LoVo (cell line): ENCODE measurements around the gene ADAM19.

Experiments used
- DNase-seq: peaks from one replicate; pipeline ENCODE4 v3.0.0-alpha.2; 2016; ENCODE audit warnings: low spot score

Gene ADAM19, protein sequence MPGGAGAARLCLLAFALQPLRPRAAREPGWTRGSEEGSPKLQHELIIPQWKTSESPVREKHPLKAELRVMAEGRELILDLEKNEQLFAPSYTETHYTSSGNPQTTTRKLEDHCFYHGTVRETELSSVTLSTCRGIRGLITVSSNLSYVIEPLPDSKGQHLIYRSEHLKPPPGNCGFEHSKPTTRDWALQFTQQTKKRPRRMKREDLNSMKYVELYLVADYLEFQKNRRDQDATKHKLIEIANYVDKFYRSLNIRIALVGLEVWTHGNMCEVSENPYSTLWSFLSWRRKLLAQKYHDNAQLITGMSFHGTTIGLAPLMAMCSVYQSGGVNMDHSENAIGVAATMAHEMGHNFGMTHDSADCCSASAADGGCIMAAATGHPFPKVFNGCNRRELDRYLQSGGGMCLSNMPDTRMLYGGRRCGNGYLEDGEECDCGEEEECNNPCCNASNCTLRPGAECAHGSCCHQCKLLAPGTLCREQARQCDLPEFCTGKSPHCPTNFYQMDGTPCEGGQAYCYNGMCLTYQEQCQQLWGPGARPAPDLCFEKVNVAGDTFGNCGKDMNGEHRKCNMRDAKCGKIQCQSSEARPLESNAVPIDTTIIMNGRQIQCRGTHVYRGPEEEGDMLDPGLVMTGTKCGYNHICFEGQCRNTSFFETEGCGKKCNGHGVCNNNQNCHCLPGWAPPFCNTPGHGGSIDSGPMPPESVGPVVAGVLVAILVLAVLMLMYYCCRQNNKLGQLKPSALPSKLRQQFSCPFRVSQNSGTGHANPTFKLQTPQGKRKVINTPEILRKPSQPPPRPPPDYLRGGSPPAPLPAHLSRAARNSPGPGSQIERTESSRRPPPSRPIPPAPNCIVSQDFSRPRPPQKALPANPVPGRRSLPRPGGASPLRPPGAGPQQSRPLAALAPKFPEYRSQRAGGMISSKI

DNA sequence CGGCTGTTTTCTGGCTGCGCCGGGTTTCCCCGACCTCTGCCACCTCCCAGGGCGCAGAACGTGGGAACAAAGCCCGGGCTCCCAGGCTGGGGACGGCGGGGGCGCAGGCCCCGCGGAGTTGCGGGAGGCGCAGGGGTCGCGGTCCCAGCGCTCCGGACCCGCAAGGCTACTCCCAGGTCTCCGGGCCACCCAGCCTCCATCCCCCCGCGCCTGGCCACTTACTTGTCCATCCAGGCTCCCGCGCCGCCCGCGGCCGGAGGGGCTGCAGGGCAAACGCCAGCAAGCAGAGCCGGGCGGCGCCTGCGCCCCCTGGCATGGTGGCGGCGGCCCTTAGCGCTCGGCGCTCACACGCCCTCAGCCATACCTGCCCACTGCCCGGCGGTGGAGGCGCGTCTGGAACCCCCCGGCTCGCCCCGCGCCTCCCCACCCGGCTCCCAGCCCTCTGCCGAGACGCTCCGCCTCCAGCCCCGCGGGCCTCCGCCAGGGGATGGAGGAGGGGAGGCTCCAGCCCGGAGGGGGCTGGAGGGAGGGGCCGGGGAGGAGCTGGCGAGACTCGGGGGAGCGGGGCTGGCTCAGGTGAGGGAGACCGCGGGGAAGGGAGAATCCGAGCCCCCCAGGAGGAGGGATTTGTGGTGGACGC is at the start of gene ADAM19:
ADAM19 (minus strand) TSS at position 395 of the 640 bp plus-strand sequence; CDS start at position 316, 79 bp downstream.
- peak; percentile 20 for DNase-seq

DNA sequence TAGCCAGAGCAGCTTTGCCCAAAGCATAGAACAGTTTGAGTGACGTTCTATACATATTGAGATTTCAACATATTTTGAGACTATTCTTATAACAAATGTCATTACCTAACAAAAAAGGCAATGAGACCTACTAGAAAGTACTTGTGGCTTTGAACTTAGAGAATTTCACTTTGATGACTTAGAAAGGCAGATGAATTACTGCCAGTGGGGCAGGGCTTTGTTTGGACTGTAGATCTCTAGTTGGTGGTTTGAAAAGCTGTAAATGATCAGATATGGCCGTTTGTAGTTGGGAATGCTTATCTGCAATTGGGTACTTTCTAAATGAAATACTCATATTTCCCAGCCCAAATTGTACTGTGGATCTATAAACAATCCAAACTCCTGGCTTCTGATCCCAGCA is 48.6 kb upstream of the ADAM19 start:
- DNase-seq, result peak; percentile 29

DNA sequence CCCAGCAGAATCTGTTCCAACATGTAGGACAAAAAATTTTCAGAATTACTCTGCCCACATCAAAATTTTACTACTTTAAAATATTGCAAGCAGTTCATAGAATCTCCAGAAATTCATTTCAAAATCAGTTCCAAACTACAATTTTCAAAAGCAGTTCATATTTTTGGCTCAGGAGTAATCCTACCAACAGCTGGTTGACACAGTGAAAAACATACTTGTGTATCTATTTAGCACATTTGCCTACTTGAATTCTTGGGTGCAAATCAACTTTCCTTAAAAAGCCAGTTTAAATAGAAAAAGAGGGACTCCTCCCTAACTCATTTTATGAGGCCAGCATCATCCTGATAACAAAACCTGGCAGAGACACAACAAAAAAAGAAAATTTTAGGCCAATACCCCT is 45.2 kb upstream of the ADAM19 start:
- no peak for DNase-seq

DNA sequence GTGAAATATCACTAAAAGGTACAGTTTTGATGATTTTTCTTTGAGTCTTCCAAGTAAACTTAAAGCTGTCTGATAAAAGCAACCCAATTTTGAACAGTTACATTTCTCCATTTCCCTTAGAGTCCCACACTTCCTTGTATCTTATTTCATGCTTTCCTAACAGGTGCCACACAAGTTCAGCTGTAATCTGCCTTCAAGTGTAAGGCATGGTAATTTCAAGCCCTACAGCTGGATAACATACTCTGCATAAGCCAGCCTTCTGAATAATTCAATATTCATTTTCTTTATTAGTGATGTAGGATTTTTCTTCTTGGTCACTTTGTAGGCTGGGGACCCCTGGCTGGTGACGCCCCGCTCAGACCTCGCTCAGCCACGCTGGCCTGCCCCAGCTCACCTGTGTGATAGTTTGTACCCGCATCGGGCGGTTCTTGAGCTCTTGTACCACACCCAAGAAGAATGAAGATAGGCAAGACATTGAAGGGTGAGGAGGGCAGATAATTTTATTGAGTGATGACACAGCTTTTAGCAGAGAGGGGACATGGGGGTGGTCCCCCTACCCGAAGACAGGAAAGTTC is 42.7 kb upstream of the ADAM19 start:
- DNase-seq, result no peak

DNA sequence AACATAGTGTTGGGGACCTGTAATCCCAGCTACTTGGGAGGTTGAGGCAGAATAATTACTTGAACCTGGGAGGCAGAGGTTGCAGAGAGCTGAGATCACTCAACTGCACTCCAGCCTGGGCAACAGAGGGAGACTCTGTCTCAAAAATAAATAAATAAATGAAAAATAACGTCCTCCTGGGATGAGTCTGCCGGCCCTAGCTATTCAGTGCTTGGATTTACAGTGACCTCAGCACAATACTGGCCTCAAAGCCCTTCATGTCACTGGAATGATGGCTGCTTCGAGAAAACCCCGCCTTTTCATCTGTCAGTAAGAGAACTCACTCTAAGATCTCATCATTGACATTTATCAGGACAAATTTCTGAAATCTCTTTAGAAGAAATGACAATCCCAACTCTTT is 41.2 kb upstream of the ADAM19 start:
- no peak for DNase-seq

DNA sequence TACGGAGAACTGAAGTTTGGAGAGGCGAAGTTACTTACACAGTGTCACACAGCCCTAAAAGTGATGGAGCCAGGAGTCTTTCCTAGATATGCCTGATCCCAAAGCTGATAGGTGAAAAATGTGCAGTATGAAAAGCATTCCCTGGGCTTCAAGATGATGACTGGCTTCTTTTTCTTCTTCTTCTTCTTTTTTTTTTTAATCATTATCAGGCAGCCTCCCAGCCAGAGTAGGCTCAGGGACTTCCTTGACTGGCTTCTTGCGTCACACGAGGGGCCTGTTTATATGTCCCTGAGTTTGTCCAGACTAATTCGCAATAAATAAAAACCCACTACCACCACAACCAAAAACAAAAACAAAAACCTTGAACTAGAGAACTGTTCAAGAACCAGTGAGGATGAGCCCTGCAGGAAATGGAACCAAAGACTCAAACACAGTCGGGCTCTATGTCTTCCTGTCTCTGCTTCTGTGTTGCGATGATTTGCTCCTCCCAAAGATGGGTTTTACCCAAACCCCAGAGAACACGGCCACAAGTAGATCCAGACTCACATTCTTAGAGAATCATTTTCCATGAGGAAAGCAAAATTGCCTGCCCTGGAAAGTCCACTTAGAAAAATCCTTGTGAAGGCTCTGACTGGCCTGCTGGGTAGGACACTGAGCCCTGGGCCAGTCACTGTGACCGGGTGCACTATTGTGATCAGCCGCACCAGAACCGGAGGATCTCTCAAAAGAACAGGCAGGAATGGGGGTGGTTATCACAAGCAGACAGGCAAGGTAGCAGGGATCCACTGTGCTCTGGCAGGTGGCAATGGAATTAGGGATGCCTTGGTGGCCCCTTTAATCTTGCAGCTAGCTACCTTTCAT is 38.0 kb upstream of the ADAM19 start:
- no peak for DNase-seq

DNA sequence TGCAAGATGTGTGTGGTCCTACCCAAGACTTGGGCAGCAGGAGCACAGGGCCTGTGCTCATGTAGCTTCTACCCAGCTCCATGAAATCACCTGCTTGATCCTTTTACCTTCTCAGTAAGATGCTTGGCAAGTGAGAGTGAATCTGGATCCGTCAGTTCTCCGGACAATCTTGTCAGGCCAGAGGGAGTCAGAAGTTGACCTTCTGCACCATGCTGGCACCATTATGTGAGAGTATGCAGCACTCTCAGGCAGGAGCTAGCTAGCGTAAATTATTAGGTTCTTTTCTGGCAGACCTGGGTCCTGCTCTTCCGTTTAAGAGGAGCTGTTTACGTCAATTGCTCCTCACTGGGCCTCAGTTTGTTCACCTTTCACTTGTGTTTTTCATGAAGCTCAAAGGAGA is 37.0 kb upstream of the ADAM19 start:
- DNase-seq, result no peak

DNA sequence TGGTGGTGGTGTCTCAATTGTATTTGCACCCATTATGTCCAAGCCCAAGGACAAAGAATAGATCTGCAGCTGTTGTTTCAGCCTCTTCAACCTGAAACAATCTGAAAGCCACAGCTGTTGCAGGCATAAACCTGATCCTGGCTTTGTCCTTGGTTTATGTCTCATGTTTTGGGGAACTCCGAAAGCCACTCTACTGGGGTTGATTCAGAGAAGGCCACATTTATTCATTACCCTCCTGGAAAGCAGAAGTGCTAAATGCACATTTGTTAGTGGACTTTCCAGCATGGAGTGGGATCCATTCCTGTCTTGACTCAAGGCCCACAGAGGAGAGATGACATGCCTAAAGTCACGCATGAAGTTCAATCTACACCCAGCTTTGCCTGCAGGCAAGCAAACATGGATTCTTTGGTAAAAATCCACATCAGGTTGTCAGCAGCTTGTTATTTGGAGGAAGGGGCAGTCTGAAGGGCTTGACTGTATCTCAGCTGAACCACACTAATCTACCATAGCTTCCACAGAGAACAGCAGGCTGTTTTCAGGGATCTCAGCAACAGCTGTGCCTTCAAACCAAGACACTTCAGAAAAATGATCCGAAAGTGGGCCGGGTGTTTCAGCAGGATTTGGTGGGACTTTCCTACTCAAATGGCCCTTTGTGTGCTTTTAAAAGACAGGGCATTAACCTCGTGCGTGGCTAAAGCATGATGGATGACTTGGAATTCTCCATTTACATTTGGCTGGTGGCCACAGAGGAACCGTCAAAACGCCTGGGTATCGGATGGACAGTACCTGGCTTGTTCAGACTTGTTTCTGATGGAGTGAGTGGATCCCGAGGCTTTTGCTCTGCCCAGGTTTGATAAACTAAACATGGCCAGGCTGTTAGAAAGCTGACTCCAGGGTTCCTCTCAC is 36.2 kb upstream of the ADAM19 start:
- no peak for DNase-seq

DNA sequence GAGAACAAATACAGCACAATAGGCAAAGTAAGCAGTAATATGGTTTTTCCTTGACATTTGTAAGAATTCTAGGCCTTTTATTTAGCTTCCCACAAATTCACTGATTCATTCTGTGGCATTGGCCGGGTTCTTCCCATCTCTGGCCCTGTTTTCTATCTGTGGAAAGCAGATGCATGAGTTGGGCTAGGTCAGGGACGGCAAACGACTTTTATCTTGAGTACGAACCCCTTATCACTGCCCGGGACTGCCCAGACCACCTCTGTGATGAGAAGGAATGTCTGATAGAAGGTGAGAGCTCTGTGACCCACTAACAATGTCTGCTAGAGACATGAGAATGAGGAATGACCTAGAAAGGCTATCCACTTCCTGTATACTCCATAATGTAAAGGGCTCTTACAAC is 35.4 kb upstream of the ADAM19 start:
- DNase-seq, result no peak

DNA sequence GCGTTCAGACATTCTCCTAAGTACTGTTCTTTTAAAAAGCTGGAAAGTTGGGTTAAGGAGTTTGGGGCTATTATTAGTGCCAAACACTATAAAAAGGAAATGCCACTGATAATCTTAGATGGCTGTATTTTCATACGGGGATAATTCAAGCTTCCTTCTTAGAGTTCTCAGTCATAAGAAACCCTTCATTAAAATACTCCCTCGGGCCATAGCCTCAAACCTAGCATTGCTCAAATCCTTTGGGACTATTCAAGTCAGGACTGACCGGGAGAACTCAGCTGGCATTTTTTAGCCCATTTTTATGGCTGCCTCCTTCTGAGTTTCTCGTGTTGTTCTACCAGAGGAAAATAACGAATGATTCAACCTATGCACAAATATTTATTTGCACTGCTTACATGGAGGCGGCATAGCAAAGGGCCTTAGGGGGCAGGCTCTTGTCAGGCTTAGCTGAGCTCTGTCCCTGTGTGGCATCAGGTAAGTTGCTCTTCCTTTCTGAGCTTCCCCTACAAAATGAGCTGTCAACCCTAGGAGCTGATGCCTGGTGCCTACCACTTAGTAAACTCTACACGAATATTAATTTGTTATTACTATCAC is 33.5 kb upstream of the ADAM19 start:
- no peak for DNase-seq

DNA sequence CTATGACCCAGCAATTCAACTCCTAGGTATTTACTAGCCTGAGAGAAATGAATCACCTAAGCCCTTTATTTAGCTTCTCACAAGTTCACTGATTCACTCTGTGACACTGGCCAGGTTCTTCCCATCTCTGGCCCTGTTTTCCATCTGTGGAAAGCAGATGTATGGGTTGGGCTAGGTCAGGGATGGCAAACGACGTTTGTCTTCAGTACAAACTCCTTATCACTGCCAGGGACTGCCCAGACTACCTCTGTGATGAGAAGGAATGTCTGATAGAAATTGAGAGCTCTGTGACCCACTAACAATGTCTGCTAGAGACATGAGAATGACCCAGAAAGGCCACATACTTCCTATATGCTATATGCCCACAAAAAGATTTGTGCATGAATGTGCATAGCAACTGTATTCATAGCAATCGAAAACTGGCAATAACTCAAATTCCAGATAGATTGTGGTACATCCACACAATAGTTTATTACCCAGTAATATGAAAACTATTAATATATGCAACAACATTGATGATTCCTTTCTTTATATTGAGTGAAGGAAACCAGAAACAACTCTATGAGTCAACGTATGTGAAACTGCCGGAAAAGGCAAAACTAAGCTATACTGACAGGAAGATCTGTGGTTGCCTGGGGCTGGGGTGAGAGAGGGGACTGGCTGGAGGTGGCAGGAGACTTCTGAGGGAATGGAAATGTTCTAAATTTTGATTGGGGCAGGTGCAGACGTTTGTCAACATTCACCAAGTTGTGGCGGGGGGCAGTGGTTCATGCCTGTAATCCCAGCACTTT is 32.0 kb upstream of the ADAM19 start:
- DNase-seq, result peak; percentile 62

DNA sequence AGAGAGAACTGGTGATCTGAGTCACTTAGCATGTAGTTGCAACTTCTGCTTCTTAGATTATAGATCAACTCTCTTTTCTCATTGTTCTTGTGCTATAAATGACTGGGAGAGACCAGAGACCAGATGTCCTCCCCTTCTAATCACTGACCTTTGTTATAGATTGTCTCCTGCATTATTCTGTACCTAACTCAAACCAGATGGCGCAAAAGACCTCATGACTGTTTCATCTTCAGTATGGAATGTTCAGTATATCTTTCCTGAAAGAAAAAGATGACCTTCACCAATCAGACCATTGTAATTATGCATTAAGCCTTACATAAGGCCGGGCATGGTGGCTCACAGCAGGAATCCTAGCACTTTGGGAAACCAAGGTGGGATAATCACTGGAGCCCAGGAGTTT is 30.5 kb upstream of the ADAM19 start:
- no peak for DNase-seq

DNA sequence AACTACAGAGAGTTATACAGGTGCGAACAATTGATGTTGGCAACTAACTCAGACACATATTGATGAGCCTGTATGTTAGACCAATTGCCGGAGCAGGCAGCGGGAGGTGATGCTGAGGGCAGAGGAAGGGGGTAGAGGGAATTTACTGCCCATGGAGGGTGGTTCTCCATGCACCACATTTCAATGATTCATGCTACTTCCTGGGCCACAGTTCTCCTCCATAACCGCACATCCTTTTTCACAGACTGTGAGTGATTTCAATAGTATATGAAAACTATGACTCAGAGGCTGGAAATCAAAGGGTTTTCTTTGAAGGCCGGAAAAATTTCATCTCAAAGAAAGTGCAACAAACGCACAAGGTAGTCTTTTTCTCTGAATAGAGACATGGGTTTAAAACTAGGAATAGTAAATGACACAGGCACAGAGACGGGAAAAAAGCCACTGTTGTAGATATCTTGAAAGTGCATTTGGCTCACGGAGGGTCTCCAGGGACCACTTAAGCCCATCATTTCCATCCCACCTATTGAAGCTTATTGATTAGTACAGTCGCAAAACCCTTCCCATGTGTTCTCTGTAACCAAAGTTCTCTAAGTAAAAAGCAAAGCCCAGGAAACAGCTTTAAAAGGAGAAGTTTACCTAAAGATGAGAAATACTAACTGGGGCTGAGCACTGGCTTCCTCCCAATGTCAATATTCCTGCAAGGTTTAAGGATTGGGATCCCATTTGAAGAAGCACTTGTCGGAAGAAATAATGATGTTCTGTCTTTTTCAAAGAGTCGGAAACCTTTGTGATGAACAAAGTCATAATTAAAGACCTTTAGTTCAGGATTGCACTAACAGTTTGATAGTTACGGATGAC is 28.0 kb upstream of the ADAM19 start:
- DNase-seq, result peak; percentile 48

DNA sequence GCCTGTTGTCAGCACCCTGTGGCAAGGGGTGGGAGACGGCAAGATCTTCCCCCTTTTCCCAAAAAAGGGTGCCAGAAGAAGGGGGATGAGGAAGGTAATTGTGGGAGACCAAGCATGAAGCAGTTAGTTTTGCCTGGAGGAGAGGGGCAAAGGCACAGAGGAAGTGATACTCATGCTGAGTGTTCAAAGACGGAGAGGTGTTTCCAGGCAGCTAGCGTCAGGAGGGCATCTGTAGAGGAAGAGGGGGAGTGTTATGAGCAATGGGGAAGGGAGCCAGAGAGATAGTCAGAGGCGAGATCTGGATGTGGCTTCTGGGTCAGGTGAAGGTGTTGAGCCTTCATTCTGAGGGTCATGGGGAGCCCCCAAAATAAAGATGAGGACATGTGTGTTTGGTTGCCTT is 26.9 kb upstream of the ADAM19 start:
- DNase-seq, result no peak

DNA sequence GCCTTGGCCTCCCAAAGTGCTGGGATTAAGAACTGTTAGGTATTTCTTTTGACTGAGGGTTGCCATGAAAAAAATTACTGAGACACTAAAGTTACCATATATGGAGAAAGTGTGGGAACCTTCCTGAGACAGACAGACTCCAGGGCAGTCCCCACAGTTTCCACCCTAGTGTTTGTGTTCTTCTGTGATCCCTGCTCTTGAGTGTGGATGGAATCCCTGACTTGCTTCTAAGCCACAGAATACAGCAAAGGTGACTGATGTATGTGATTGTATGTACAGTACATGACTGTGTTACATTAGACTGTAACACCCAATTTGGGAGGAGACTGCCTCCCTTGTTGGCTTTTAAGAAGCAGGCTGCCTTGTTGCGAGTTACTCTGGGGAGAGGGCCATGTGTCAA is 24.7 kb upstream of the ADAM19 start:
- DNase-seq, result no peak

DNA sequence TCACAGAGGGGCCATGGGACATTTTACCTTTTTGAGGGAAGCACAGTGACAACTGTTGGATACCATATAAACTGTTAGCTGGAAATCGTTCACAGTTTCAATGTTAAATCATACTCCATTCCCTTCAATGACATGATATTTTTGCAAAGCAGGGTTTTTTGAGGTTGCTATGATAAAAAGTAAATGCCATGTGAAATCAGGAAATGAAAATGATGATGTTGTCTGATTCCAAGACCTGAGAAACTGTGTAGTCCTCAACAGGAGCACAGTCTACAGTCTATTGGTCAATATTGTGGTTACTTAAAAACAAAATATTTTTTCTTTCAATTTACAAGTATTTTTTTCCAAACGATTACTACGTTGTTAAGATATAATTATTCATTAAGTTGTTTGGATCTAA is 24.0 kb upstream of the ADAM19 start:
- no peak for DNase-seq

DNA sequence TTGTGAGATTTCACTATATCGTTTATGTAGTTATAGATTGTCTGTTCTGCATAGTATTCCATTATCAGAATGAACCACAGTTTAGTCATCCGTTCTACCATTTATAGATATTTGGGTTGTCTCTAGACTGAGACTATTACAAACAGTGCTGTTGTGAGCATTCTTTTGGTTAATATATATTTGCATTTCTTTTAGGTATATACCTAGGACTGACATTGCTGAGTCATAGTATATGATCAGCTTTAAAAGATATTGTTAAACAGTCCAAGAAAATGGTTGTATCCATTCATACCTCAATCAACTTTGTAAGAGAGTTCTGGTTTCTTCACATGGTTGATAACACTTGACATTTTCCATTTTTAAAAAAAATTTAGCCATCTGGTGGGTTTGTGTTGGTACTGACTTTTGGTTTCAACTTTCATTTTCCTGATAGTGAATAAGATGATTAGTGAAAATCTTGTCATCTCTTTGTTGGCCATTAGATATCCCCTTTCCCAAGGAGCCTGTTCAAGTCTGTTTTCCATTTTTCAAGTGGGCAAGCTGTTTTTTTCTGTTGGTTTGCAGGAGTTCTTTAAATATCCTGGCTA is 22.9 kb upstream of the ADAM19 start:
- DNase-seq, result no peak

DNA sequence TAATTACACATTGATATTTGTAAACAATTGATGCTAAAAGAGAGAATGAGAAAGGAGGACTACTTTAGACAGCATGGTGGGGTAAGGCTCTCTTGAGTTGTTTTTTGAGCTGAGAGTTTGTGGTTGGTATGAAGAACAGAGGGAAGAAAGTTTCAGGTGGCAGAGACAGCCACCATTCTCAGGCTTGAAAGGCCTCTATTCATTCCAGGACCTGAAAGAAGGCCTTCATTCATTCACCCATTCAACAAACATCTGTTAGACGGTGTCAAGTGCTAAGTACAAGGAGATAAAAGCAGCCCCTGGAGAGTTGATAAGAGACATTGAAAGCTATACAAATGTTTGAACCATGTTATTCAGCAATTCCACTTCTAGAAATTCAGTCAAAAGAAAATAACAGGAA is 21.7 kb upstream of the ADAM19 start:
- DNase-seq, result no peak
